ENCODE measurements around the gene BRCA1. TPM values are rescaled to one million over a fixed set of nuclear protein-coding genes. Genes with fewer than 3 reads are reported as not detected.
A peak's percentile ranks its signal among the peaks of the same experiment; 100 is the strongest.
"Not testable (repeated sequence)": the region's sequence is repeated elsewhere in the genome, so short reads cannot be mapped to it uniquely, and the experiment has no call there.

The BRCA1 gene
- total RNA-seq, 1 donor from 2014 or later: 3.4 TPM

DNA sequence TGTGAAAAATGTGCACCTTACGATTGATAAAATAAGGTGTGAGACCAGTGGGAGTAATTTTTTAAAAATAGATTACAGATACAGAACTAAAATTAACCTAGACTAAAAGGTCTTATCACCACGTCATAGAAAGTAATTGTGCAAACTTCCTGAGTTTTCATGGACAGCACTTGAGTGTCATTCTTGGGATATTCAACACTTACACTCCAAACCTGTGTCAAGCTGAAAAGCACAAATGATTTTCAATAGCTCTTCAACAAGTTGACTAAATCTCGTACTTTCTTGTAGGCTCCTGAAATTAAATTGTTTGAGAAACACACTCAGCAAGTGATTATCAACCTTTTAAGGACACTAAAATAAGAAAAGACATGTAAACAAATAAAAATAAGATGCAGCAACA is 20.5 kb downstream of the BRCA1 start:
- TF ChIP-seq, protein P1, sequence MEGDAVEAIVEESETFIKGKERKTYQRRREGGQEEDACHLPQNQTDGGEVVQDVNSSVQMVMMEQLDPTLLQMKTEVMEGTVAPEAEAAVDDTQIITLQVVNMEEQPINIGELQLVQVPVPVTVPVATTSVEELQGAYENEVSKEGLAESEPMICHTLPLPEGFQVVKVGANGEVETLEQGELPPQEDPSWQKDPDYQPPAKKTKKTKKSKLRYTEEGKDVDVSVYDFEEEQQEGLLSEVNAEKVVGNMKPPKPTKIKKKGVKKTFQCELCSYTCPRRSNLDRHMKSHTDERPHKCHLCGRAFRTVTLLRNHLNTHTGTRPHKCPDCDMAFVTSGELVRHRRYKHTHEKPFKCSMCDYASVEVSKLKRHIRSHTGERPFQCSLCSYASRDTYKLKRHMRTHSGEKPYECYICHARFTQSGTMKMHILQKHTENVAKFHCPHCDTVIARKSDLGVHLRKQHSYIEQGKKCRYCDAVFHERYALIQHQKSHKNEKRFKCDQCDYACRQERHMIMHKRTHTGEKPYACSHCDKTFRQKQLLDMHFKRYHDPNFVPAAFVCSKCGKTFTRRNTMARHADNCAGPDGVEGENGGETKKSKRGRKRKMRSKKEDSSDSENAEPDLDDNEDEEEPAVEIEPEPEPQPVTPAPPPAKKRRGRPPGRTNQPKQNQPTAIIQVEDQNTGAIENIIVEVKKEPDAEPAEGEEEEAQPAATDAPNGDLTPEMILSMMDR (IDR thresholded peaks at IDR 0.05; ENCODE audit: insufficient read depth, low read length, severe bottlenecking): no peak
- DNase-seq (ENCODE audit: low read depth) (no peak), FAIRE-seq (no peak)
- Histone ChIP-seq H3K27me3 (ENCODE audit: control insufficient read depth, insufficient read depth, low read length) (no peaks in the 10 kb centered on the region), H3K36me3 (ENCODE audit: control insufficient read depth, insufficient read depth, low read length) (no peaks in the 10 kb centered on the region), H3K4me3 (ENCODE audit: low read depth, low read length) (no peak overlapping the region)

DNA sequence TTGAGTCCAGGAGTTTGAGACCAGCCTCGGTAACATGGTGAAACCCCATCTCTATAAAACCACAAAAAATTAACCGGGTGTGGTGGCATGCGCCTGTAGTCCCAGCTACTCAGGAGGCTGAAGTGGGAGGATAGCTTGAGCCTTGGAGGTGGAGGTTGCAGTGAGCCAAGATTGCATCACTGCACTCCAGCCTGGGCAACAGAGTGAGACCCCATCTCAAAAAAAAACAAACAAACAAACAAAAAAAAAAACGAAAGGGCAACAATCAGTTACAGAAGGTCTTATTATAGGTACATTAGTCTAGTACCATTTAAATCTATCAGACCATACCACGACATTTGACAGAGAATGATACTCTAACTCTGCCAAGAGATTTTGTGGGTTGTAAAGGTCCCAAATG is 29.8 kb downstream of the BRCA1 start:
- not testable (repeated sequence) for H3K27me3 ChIP-seq (ENCODE audit: control insufficient read depth, insufficient read depth, low read length); H3K36me3 ChIP-seq (ENCODE audit: control insufficient read depth, insufficient read depth, low read length); H3K4me3 ChIP-seq (ENCODE audit: low read depth, low read length); FAIRE-seq; DNase-seq (ENCODE audit: low read depth)

DNA sequence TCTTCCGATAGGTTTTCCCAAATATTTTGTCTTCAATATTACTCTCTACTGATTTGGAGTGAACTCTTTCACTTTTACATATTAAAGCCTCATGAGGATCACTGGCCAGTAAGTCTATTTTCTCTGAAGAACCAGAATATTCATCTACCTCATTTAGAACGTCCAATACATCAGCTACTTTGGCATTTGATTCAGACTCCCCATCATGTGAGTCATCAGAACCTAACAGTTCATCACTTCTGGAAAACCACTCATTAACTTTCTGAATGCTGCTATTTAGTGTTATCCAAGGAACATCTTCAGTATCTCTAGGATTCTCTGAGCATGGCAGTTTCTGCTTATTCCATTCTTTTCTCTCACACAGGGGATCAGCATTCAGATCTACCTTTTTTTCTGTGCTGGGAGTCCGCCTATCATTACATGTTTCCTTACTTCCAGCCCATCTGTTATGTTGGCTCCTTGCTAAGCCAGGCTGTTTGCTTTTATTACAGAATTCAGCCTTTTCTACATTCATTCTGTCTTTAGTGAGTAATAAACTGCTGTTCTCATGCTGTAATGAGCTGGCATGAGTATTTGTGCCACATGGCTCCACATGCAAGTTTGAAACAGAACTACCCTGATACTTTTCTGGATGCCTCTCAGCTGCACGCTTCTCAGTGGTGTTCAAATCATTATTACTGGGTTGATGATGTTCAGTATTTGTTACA is 30.9 kb downstream of the BRCA1 start:
- Histone ChIP-seq H3K27me3 (ENCODE audit: control insufficient read depth, insufficient read depth, low read length) (no peaks in the 10 kb centered on the region), H3K36me3 (ENCODE audit: control insufficient read depth, insufficient read depth, low read length) (no peaks in the 10 kb centered on the region), H3K4me3 (ENCODE audit: low read depth, low read length) (no peak overlapping the region)
- TF ChIP-seq, protein P1 (IDR thresholded peaks at IDR 0.05; ENCODE audit: insufficient read depth, low read length, severe bottlenecking): no peak
- DNase-seq (ENCODE audit: low read depth) (peak; percentile 11), FAIRE-seq (no peak)

DNA sequence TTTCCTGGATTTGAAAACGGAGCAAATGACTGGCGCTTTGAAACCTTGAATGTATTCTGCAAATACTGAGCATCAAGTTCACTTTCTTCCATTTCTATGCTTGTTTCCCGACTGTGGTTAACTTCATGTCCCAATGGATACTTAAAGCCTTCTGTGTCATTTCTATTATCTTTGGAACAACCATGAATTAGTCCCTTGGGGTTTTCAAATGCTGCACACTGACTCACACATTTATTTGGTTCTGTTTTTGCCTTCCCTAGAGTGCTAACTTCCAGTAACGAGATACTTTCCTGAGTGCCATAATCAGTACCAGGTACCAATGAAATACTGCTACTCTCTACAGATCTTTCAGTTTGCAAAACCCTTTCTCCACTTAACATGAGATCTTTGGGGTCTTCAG is 32.3 kb downstream of the BRCA1 start:
- FAIRE-seq: no peak
- Histone ChIP-seq H3K27me3 (ENCODE audit: control insufficient read depth, insufficient read depth, low read length) (no peaks in the 10 kb centered on the region), H3K36me3 (ENCODE audit: control insufficient read depth, insufficient read depth, low read length) (no peaks in the 10 kb centered on the region)

DNA sequence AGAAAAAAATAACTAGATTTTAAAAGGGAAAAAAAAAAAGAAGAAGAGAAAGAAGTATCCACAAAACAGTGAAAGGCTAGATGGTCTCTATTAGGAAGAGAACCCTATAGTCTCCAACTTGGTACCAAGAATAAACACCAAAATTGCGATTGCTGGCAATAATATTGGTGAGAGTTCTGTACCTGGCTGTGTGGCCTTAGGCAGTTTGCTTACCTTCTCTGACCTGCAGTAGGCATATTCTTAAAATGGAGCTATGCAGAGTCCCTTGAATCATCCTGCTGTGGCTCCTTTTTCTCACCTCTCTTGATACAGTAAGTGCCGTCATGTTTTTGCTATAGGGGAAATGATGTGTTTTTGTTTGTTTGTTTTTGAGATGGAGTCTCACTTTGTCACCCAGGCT is 35.1 kb downstream of the BRCA1 start:
- DNase-seq (ENCODE audit: low read depth) (no peak), FAIRE-seq (no peak)
- Histone ChIP-seq H3K36me3 (ENCODE audit: control insufficient read depth, insufficient read depth, low read length) (no peaks in the 10 kb centered on the region), H3K27me3 (ENCODE audit: control insufficient read depth, insufficient read depth, low read length) (no peaks in the 10 kb centered on the region), H3K4me3 (ENCODE audit: low read depth, low read length) (no peak overlapping the region)
- TF ChIP-seq, protein P1 (IDR thresholded peaks at IDR 0.05; ENCODE audit: insufficient read depth, low read length, severe bottlenecking): no peak

More for the DNA sequence above, 32.3 kb downstream of the BRCA1 start:
- DNase-seq (ENCODE audit: low read depth): no peak
- no peak overlapping the region for H3K4me3 ChIP-seq (ENCODE audit: low read depth, low read length)
- TF ChIP-seq, protein P1 (IDR thresholded peaks at IDR 0.05; ENCODE audit: insufficient read depth, low read length, severe bottlenecking): no peak

DNA sequence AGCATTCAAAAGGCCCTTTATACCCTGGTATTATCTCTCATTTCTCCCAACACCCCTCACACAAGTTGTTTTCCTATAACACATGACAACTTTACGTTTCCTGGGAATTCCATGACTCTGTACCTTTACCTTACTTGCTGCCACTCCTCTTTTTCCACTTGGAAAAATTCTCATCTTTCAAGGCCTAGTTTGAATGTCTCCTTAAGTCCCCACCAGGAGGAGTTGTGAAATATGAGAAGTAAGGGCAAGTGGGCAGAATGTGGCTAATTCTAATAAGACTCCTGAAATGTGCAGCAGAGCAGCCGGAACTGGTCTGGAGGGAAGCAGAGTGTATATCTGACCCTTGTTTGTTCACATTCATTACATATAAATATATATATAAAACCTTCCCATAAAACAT is 39.7 kb downstream of the BRCA1 start:
- DNase-seq (ENCODE audit: low read depth) (no peak), FAIRE-seq (no peak)
- no peaks in the 10 kb centered on the region for H3K27me3 ChIP-seq (ENCODE audit: control insufficient read depth, insufficient read depth, low read length)
- no peak overlapping the region for H3K4me3 ChIP-seq (ENCODE audit: low read depth, low read length)
- TF ChIP-seq, protein P1 (IDR thresholded peaks at IDR 0.05; ENCODE audit: insufficient read depth, low read length, severe bottlenecking): no peak
- peaks cover 1% of the 10 kb centered on the region for H3K36me3 ChIP-seq (ENCODE audit: control insufficient read depth, insufficient read depth, low read length)

All from bronchial epithelial cell (primary cell).